Endometrium (tissue), 2 donors: ENCODE results near the gene CNN3.
"Not testable (repeated sequence)": the region's sequence is repeated elsewhere in the genome, so short reads cannot be mapped to it uniquely, and the experiment has no call there.

ENCODE experiments used
- FAIRE-seq: peaks from 2 replicates; lab custom pipeline; 2012; peaks lifted over from hg19 to GRCh38; lab: Jason Lieb, UNC
- donor health status: control.
- donor health status: control.

The CNN3 gene

GRCh38 chr1:94949681-94950661 is 23.1 kb upstream of the CNN3 start:
- FAIRE-seq = no peak

- no peak for FAIRE-seq
These were observed 20.5 kb upstream of the CNN3 start for GRCh38 chr1:94947437-94947836.

- no peak for FAIRE-seq
These were observed 20.0 kb upstream of the CNN3 start for GRCh38 chr1:94946886-94947285.

- FAIRE-seq = no peak
These were observed 15.5 kb upstream of the CNN3 start for GRCh38 chr1:94942171-94943128.

GRCh38 chr1:94941480-94941879 is 14.6 kb upstream of the CNN3 start:
- FAIRE-seq = not testable (repeated sequence)

- no peak for FAIRE-seq
These were observed 13.8 kb upstream of the CNN3 start for GRCh38 chr1:94940738-94941137.

- no peak for FAIRE-seq
These were observed 10.9 kb upstream of the CNN3 start for GRCh38 chr1:94937820-94938219.

- FAIRE-seq = no peak
These were observed 10.1 kb upstream of the CNN3 start for GRCh38 chr1:94936861-94937620.

GRCh38 chr1:94935476-94935875 is 8.6 kb upstream of the CNN3 start:
- no peak for FAIRE-seq

GRCh38 chr1:94935034-94935433 is 8.1 kb upstream of the CNN3 start:
- FAIRE-seq = no peak

- FAIRE-seq = no peak
These were observed 7.6 kb upstream of the CNN3 start for GRCh38 chr1:94934551-94934950.

- no peak for FAIRE-seq
These were observed 4.4 kb upstream of the CNN3 start for GRCh38 chr1:94931254-94931841.

- no peak for FAIRE-seq
These were observed 2.7 kb upstream of the CNN3 start for GRCh38 chr1:94929351-94930217.

- no peak for FAIRE-seq
These were observed 1.5 kb upstream of the CNN3 start for GRCh38 chr1:94928293-94928939.

- no peak for FAIRE-seq
These were observed 680 bp upstream of the CNN3 start for GRCh38 chr1:94927405-94928175.

- FAIRE-seq = no peak
These were observed 590 bp downstream of the CNN3 start for GRCh38 chr1:94926126-94926914.

GRCh38 chr1:94925561-94926125 is 1.3 kb downstream of the CNN3 start:
- peak; percentile 58 for FAIRE-seq

GRCh38 chr1:94925004-94925403 is 1.9 kb downstream of the CNN3 start:
- FAIRE-seq = no peak
